NCI-H1436 (cell line): ENCODE measurements around the gene MICU2.
"Not testable (repeated sequence)": the region's sequence is repeated elsewhere in the genome, so short reads cannot be mapped to it uniquely, and the experiment has no call there.

Experiments
- DNase-seq: peaks from one replicate; lab custom pipeline; 2025; lab: John Stamatoyannopoulos, UW

The MICU2 gene

GRCh38 chr13:21594715-21595545 lies 9.0 kb downstream of the MICU2 start:
- DNase-seq: no peak

DNA sequence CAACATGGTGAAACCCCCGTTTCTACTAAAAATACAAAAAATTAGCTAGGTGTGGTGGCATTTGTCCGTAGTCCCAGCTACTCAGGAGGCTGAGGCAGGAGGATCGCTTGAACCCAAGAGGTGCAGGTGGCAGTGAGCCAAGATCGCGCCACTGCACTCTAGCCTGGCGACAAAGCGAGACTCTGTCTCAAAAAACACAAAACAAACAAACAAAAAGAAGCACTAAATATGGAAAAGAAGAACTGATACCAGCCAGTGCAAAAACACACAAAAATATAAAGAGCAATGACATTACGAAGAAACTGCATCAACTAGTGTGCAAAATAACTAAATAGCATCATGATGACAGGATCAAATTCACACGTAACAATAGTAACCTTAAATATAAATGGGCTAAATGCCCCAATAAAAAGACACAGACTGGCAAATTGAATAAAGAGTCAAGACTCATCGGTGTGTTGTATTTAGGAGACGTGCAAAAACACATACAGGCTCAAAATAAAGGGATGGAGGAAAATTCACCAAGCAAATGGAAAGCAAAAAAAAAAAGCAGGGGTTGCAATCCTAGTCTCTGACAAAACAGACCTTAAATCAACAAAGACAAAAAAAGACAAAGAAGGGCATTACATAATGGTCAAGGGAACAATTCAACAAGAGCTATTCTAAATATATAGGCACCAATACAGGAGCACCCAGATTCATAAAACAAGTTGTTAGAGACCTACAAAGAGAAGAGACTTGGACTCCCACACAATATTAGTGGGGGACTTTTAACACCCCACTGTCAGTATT lies 13.1 kb downstream of the MICU2 start:
- DNase-seq: not testable (repeated sequence)

DNA sequence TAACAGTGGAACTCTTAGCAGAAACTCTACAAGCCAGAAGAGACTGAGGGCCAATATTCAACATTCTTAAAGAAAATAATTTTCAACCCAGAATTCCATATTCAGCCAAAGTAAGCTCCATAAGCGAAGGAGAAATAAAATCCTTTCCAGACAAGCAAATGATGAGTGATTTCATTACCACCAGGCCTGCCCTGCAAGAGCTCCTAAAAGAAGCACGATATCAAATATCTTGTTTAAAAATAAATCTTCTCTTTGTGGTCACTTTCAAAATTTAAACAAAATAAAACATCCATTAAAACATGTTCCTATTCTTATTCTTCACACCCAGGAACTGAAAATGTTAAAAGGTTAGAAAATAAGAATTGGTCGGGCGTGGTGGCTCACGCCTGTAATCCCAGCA lies 13.7 kb downstream of the MICU2 start:
- no peak for DNase-seq

GRCh38 chr13:21589510-21589909 lies 14.5 kb downstream of the MICU2 start:
- DNase-seq: not testable (repeated sequence)

GRCh38 chr13:21588411-21588810 lies 15.6 kb downstream of the MICU2 start:
- DNase-seq: not testable (repeated sequence)

DNA sequence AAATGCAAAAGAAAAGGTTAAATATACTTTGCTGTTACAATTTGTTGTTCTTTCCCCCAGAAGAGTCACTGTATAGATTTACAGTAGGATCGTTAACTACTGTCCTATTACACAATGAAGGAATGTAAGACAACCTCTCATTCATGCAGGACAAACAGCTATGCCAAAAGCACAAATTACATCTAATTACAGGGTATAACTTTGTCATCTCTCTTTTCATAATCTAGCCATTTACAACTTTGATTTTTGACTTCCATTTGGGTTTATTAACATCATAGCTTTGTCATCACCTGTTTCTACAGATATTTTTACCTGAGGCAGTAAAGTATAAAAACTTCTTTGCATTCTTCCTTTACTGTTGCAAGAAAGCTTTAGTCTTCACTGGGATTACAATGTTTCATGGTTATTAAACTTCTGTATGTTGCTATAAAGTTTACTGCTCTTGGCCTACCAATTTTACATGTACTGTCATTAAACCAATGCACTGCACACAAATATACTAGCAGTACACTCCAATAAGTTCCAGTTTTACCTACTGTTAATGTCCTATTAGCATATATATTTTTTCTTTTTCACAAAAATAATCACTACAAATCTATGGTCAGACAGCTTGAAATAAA lies 18.9 kb downstream of the MICU2 start:
- DNase-seq: no peak

DNA sequence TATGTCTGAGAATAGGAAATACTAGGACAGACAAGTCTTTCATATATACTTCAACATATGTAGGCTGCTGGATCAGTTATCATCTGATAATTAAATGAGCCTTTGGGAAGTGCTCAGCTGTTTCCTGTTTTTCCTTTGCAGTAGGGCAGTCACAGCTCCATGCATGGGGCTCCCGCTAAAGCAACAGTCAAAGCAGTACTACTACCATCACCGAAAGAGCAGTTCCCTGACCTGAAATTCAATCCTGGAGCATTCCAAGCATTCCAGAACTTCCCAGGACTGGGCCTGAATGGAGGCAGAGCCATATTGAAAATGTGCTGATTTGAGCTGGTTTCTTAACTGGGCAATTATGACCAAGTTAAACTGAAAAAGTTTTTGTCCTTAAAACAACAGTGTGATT lies 20.5 kb downstream of the MICU2 start:
- no peak for DNase-seq

GRCh38 chr13:21580736-21581135 lies 23.2 kb downstream of the MICU2 start:
- no peak for DNase-seq

DNA sequence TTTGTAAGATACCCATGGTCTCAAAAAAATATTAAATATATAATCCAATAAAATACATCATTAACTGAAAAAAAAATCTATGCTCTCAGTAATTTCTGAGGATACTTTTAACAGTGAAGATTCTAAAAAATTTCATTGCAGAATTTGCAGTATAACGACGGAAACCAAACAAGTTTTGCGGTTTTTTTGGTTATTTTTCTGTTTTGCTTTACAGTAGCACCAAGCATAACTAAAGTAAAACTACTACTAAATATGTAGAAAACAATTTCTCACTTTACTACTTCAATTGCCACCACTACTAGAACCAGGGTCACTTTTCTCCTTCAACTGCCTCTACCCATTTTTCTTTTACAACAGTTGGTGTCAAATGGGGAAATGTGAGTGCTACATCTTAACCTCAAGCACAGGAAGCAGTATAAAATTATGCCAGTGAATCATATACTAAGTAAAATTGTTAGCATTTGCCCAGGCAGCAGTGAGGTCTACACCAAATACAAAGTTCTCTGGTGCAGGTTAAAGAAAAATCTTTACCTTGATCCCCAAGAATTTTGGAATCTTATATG lies 24.1 kb downstream of the MICU2 start:
- no peak for DNase-seq

- no peak for DNase-seq
Measured at GRCh38 chr13:21578748-21579147, 25.2 kb downstream of the MICU2 start.

- no peak for DNase-seq
Measured at GRCh38 chr13:21576426-21576825, 27.5 kb downstream of the MICU2 start.

GRCh38 chr13:21573920-21574712 lies 29.9 kb downstream of the MICU2 start:
- no peak for DNase-seq

DNA sequence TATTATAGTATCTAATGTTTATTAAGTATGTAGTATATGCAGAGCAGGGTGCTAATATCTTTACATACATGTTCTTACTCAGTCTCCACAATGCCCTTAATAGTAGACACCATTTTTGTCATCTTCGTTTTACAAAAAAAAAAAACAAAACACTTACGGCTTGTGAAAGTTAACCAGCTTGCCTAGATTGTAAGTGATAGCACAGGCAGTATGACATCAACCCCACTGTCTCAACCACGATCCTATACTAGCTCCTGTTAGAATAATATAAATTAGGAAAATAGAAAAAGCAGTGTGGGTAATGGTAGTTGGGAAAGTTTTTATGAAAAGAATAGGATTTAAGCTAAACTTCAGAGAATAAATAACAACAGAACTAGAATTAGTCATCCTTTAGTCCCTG lies 34.3 kb downstream of the MICU2 start:
- no peak for DNase-seq

- no peak for DNase-seq
Measured at GRCh38 chr13:21568854-21569253, 35.1 kb downstream of the MICU2 start.

DNA sequence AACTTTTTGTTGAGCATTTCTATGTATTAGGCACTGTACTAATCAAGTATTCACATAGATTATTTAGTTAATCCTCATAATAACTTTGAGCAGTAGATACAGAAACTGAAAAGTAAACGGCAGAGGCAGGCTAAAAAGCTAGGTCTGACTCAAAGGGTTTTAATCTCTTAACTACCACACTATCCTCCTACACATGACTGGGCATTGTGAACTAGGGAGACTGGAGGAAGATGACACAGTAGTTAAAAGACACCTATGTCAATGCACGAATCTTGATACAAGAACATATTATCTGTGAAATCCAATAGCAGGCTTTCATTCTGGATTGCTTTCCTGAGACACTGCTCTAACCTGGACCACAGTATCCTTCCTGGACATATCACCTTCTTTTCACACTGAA lies 36.3 kb downstream of the MICU2 start:
- no peak for DNase-seq

- no peak for DNase-seq
Measured at GRCh38 chr13:21557995-21558394, 46.0 kb downstream of the MICU2 start.

DNA sequence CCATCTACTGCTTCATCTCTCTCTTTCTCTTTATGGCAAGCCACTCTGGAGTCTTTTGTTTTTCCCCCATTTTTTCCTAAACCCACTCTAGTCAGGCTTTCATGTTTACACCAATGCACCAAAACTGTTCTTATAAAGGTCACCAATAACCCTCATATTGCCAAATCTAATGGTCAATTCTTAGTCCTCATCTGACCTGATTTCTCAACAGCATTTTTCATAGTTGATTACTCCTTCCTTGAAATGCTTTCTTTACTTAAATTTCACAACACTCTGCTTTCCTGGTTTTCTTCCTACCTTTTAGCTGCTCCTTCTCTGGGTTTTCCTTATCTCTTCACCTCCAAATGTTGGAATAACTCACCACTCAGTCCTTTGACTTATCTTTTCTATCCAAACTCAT lies 47.9 kb downstream of the MICU2 start:
- no peak for DNase-seq

GRCh38 chr13:21553261-21553660 lies 50.7 kb downstream of the MICU2 start:
- not testable (repeated sequence) for DNase-seq

DNA sequence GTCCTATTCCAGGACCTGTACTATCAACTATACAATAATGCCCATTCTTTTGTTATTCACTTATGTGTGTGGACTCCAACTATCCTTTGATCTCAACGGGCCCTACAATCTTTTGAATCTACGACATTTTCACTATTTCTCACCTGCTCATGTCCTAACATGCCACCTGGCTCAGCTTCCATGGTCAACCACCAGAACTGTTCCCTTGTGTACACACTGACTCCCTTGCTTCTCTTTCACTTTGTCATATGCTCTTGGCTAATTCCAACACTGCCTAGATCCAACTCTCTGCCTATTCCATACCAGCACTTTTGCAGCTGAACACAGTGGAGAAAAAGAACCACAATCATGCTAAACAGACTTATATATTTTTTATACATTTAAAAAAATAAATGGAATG lies 53.1 kb downstream of the MICU2 start:
- no peak for DNase-seq

DNA sequence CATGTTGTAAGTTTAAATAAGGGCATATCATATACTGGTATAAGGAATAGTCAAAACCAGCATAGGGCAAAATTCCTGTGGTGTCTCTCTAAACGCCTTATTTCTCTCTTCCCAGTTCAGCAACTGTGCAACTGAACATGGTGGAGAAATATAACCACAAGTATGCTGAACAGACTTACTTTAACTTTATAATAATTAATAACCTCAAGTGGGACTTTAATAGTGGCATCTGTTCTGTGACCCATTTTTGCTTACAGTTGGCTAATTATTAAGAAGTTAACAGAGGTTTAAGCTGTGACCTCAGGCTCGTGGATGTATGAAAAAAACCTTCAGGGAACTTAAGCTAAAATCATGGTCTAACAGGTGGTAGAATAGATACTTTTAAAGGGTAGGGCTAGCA lies 54.3 kb downstream of the MICU2 start:
- no peak for DNase-seq

GRCh38 chr13:21548577-21548976 lies 55.4 kb downstream of the MICU2 start:
- DNase-seq: no peak

- no peak for DNase-seq
Measured at GRCh38 chr13:21546372-21546771, 57.6 kb downstream of the MICU2 start.
